ENCODE data around the gene WWOX.

WWOX gene

DNA sequence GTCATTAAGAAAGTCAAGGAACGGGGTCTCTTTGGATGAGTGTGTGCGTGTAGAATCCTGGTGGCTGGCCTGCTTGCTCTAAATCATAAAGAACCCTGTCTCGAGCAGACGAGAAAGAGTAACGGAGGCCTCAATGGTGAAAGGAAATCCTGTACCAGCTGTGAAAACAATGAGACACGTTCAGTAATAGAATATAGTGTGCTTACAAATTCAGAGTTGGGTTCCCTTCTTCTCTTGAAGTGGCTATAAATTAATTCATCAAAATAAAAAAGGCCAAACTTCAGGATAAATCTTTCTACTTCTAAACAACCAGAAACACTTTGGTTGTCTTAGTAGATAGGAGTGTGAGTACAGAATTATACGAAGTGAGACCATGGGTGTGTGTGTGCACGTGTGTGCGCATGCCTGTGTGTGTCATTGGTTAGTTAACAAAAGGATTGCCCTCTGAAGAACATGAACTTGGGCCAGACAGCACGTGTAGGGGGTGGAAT lies 48.5 kb downstream of the WWOX start:
- no peak for DNase-seq

DNA sequence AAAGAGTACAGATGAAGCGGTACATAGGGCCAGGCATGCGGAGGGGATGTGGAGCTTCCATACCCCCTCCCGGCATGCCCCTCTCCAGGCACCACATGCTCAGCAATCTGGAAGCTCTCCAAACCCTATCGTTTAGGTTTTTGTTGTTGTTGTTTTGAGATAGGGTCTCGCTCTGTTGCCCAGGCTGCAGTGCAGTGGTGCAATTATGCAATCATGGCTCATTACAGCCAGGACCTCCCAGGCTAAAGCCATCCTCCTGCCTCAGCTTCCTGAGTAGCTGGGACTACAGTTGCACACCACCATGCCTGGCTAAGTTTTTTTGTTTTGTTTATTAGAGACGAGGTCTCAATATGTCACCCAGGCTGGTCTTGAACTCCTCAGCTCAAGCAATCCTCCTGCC lies 50.8 kb downstream of the WWOX start:
- no peak for DNase-seq

DNA sequence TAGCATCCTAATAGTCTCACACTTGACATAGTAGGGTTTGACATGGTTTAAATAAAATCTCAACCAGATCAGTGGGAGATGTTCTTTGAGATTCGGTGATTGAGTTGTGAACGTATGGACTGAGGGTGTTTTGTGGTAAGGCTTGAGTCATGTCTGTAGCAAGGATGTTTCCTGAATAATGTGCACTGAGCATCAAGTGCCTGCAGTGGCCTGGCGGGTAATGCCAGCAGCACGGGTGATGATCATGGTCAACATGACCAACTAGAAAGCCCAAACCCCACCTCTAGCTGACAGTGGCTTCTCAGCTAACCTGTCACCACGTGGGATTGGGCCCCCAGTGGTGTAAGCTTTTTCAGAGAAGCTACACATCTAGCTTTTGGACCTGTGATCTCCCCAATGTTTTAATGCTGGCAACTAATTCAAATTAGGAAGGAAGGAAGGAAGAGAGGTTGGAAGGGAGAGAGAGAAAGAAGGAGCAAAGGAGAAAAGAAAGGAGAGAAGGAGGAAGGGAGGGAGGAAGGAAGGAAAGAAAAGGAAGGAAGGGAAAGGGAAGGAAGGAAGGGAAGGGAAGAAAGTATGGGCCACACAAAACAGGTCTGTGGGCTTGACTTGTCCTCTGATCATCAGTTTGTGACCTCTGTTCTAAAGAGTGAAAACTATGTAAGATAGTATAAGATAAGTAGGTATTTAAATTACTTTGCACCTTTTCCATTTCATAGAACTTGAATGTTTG lies 55.4 kb downstream of the WWOX start:
- no peak for DNase-seq

DNA sequence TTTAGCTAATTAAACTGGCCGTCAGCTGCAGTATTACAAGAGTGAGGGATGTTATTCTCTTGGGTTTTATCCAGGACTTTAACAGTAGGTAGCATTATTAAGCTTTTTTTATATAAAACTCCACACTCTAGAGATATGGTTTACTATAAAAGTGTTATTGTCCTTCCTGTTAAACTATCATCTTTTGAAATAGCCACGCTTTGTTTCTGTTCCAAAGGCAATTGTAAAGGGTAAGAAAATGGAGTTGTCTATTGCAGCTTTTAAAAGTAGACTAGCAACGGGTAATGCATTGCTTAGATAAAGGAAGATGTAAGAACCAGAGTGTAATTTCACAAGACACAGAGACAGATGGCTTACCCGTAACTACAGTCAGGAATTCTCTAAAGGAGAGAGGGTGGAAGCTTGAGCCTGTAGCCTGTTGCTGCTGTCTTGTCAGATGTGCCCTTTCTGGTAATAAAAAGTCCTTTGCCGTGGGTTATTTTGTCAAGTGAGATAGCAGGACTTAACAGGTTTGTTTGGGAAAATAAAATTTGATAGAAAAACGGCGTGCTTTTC lies 56.4 kb downstream of the WWOX start:
- DNase-seq: no peak

DNA sequence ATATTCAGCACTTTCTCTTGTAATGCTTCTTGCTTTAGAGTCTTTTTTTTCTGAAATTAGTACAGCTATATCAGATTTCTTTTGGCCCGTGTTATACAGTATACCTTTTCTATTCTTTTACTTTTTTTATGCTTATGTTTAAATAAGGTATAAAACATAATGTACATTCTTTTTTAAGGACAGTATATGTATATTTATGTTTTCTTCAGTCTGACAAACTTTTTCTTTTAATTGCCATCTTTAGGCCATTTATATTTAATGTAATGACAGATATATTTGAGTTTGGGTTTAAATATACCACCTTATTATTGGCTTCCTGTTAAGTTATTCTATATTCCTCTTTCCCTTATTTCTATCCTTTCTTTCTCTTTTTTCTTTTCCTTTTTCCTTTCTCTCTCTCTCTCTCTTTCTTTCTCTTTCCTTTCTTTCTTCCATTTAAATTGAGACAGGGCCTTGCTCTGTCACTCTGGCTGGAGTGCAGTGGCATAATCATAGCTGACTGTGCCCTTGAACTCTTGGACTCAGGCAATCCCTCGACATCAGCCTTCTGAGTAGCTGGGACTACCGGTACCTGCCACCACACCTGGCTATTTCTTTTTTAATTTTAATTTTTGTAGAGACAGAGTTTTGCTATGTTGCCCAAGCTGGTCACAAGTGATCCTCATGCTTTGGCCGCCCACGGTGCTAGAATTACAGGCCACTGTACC lies 61.7 kb downstream of the WWOX start:
- no peak for DNase-seq

DNA sequence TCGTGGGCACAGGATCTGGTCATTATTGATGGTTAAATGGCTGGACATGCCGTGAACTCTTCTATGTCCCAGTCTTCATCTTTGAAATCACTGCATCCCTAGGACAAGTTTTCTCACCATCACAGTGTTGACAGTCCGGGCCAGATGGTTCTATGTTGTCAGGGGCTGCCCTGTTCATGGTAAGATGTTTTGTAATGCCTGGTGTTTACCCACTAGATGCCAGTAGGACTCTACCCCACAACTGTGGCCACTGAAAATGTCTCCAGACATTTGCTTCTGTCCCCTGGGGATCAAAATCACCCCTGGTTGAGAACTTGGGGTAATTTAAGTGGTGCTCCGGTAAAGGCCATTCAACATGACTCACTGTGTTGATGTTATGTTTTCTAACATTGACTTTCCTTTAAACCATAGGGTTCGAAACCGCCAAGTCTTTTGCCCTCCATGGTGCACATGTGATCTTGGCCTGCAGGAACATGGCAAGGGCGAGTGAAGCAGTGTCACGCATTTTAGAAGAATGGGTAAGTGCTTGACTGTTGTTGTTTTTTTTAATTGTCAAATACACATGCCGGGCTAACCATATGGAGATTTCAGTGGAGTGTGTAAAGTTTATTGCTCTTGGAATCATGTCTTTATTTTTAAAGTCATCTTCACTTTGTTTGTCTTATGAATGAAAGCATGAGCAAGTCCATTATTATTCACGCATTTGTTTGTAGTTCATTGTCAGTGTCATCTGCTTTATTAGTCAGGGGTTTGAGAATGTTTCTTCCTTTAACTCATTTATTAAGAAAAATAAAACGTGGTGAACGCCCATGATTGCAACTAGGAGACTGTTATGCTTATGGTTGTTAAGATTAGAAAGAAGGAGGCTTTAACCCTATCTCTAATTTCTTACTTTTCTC lies 64.6 kb downstream of the WWOX start:
- no peak for DNase-seq

DNA sequence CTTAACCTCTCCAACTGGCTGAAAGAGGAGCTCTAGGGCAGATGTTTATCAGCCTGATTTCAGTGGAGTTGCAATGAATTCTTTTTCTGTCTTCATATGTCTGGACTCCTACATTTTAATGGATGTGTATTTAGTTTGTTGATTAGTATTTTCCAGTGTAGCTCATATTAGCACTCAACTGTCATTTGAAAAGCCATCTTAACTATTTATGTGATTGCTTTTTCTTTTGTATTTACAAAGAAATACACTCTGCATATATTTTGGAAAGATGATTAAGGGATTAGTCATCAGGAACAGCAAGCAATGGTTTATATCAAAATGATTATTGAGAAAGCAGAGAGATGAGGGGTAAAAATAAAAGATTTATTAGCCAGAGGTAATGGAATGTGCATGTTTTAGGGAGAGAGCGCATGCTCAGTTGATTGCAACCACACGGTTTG lies 71.1 kb downstream of the WWOX start:
- DNase-seq: no peak

DNA sequence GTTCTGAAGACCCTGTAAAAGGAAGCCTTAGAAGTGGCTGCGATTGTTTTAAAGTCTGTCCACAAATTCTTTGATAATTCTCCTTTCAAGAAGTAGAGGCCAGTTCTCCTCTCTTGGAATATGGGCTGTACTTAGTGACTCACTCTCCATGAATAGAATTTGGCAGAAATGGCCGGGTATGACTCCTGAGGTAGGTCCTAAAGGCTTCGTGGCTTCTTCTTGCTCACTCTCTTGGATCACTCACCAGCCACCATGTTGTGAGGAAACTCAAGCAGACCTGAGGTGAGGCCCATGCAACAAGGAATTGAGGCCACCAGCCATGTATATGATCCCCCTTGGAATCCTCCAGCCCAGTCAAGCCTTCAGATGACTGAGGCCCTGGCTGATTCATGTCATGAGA lies 75.8 kb downstream of the WWOX start:
- DNase-seq: no peak

DNA sequence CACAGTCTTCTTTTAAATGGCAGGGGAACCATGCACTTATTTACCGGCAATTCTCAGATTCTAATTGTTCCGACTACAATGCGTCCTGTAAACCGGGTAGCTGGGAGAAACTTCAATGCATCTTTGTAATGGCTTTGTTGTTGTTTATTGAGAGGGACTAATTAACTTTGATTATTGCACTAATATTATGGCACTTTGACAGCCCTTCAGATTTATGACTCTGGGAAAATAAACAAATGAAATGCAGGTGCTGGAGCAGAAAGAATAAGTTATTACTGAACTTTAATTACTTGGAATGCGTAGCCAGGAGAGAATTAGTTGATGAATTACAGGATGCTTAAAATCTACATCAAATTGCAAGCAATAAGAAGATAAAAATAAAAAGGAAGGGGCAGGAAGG lies 77.0 kb downstream of the WWOX start:
- no peak for DNase-seq

DNA sequence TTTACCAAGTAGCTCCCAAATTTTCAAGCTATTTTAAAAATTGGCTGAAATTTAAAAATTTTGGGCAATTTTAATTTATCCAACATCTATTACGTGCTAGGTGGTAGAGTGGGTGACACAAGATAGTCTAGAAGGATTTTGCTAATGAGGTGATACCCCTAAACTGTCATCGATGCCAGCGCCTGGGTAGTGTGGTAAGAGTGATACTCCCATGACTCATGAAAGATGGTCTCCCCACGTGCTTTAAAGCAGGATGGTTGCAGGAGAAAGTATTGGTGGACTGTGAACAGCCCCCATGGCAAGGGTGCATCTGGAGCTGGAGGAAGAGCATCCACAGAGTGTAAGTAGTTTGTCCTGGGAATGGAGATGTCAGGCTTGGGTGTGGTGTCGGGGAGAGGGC lies 77.8 kb downstream of the WWOX start:
- no peak for DNase-seq

DNA sequence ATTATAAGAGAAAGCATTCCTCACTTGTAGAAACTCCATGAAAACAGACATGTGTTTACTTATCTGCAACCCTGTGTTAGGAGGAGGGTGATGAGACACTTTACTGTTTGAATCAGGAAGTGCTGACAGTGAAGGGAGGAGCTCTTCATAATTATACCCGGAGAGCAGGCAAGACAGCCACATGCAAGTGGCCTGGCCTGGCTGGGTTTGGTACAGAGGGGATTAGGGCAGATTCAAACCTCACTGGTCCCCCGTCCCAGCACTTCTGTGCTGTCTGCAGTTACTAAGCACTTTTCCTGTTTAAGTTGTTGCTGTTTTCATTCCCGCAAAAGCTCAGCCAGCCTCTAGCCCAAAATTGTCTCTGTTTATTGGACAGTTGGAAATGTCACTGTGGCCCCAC lies 78.5 kb downstream of the WWOX start:
- DNase-seq: no peak

DNA sequence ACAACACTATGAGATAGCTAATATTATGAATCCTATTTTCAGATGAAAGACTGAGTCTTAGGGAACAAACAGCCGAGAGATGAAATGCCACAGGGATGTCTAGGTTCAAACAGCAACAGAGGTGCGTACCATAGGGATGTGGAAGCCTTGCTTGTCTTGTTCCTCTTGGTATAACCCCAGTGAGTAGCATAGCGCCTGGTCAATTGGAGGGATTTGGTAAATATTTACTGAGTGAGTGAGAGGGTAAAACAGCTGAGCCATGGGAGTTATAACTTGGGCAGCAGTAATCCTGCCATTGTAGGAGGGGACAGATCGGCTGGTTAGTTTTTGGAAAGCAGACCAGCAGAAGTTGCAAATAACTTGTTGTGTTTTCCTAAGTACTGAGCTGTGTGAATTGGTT lies 80.2 kb downstream of the WWOX start:
- no peak for DNase-seq

DNA sequence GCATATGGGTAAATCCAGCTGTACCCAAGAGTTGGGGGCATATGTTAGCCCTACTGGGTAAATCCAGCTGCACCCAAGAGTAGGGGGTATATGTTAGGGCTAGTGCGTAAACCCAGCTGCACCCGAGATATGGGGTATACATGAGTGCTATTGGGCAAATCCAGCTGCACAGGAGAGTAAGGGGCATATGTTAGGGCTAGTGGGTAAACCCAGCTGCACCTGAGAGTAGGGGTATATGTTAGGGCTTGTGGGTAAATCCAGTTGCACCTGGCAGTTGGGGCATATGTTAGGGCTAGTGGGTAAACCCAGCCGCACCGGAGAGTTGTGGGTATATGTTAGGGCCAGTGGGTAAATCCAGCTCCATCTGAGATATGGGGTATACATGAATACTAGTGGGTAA lies 80.9 kb downstream of the WWOX start:
- DNase-seq: no peak

DNA sequence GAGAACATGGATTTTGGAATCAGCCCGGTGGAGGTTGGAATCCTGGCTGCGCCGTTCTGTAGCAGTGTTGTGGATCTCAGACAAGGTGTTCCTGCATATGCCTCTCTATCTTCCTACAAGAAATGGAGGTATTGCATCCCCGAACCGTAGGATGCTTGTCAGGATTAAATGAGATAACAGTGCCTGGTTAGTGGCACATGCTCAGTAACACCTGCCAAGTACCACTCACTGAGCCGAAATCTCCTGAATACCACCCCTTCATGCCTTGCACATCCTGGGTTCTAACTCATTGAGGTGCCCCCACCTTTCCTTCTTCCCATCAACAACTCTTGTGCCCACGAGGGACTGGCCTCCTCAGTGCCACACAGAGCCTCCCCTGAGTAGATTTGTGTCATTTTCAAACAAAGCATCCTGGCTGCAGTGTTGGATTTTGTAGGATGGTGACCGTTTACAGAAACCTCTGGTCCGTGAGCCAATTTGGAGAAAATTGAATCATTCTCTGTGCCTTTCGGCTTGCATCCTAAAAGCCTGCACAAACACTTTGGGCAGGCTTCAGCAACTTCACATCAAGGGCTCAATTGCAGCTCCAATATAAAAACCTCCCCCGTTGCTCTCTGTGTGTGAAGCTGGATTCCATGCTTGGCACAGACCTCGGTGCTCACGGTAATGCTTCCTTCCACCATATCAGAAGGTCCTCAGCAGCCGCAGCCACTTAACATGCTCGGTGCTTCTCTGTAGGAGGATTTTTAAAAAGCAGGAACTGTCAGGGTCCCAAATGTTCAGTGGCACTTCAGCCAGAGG lies 84.2 kb downstream of the WWOX start:
- DNase-seq: no peak

DNA sequence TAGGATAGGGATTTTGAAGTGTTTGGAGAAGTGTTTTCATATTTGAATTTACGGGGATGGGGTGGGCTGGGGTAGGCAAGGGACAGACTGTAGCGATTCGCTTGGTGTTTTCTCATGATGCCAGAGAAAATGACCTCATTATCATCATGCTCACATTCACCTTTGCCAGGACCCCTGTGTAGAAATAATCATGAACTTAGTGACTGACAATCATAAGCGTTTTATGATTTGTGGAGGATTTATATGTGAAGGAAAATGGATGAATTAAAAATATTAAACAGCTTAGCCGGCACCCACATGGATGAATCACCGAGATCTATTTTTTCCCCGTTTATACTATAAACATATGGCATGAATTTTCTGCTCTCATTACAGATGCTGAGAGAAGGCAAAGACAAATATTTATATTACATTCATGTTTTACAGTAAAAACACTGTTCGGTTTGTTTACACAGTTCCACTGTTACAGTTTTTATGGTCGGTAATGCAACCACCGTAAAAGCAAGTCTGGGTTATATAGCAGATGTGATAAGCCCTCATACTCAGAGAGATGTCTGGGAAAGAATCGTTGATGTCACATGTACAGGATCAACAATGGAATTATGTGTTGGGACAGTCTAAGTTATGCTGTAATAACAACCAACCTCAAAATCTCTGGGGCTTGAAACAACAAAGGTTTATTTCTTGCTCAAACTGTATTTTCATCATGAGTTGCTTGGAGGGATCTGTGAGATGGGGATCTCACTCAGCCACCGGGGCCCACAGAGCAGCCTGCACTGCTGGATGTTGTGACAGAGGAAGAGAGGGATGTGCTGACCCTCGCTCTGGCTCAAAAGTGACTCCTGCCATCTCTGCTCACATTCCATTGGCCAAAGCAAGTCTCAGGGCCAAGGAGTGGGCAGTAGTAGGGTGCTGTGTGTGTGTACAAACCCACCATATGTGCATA lies 85.1 kb downstream of the WWOX start:
- DNase-seq: no peak

DNA sequence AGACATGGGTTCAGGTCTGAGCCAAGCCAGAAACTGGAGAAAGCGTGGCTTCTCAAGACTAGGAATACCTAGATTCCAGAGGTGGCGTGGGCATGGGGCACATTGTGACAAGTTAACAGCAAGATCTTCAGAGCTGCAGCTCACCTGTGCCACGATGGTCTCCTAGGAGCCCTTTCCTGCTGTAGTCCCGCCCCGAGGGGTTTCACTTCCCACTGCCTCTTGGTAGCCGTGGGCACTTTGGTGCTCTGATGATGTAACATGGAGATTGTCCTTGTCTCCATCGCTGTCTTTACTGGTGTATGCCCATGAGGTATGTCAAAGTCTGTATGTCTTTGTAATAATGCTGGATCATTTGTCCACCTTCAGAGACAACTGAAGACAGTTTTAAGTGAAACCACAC lies 89.7 kb downstream of the WWOX start:
- DNase-seq: no peak

DNA sequence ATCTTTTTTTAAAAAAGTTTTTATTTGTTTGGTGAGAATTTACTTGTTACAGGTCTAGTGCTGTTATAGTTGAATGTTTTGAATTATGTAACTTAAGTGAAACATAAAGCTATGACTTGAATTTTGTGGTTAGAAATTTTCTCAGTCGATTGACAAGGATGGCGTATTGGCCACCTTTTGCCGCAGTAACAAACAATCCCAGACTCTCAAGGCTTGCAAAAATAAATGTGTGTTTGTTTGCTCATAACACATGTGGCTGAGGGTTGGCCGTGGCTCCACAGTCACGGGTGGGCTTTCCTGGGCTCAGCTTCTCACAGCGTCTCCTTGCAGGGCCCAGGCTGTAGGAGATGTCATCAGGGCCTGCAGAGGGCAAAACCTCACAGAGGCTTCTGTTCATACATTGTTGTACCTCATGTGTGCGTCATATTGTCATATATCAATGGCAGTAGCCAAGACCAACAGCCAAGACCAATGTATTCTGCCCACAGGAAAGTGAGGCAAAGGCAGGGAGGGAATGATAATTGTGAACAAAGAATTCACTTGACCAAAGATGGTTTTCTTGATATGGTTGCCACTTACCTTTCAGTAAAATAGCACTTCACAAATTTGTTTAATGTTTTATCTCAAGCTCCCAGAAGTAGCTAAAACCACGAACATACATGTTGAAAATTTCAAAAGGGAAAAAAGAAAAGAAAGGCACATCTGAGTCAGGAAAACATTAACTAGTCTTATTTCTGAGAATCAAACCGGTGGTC lies 93.5 kb downstream of the WWOX start:
- no peak for DNase-seq

DNA sequence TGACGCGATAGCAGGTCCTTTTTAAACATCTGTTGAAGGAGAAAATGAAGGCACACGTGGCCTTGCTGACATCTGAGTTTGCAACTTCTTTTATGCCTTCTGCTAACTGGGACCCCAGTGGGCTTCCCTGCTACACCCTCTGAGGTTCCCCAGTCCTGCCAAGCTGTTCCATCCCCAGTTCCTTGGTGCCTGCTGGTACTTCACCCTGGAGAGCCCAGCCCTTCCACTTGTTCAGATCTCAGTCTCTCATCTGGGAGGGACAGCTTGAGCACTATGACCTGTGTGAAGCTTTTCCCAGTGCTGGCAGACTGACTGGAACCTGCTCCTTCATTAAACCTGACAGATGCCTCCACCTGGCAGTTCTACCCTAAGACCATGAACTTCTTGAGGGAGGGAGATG lies 95.5 kb downstream of the WWOX start:
- DNase-seq: no peak

DNA sequence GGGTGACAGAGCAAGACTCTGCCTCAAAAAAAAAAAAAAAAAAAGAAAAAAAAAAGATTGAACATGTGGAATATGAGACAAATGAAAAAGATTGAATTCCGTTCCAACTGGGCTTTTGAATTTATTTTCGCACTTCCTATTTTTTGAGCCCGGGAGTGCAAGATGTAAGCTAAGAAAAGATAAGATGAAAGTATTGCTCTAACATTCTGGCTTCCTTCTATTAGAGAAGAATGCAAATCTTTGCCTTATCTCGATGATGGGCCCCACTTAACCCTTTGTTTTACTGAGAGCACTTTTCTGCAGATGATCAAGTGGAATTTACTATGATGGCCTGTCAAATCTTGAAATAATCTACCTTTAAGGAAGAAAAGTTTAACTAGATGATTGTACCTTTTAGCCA lies 96.3 kb downstream of the WWOX start:
- DNase-seq: no peak

DNA sequence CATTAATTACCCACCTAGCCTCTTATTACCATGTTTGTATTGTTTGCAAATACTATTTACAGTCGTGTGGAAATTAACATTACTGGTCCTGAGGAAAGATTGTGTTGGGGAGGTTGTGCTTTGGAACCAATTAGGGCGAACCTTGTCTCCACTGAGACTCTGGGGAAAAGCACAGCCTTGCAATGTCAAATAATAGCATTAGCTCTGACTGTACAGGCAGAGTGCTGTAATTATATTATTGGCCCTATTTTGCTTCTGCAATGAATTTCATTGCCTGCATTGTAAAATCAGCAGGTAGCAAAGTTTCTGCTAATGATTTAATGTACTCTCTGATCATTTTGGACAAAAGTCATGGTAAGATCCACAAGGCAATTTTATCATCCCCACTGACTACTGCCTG lies 97.0 kb downstream of the WWOX start:
- no peak for DNase-seq

Measured in CD4-positive, alpha-beta T cell treated with Interferon gamma for 1 hour (primary cell).